CD4-positive, alpha-beta memory T cell (primary cell): Measurements from ENCODE around the gene NEMF. TPM values are rescaled to one million over a fixed set of nuclear protein-coding genes. Genes with fewer than 3 reads are reported as not detected.
A peak's percentile ranks its signal among the peaks of the same experiment; 100 is the strongest.

ENCODE experiments used
- CTCF ChIA-PET: fragments of 350-600 bp; sonication (Branson Sonifier 250); formaldehyde crosslinking; loops from one replicate; lab custom pipeline; 2021; ENCODE audit warnings: inconsistent platforms; ENCODE audit not compliant: partially characterized antibody; lab: Charles Lee
- POLR2A ChIA-PET: fragments of 350-600 bp; sonication (Branson Sonifier 250); formaldehyde crosslinking; loops from one replicate; lab custom pipeline; 2021; ENCODE audit not compliant: partially characterized antibody; lab: Charles Lee
- DNase-seq, 5 donors: peaks; one replicate each; pipeline versions ENCODE4 v3.0.0 to v3.0.0-alpha.2; 2020 to 2022; ENCODE audit warnings: mixed read lengths in 1 of 5
- H3K27ac ChIP-seq: one replicate; pipeline ENCODE4 v1.7.0; 2013; ENCODE audit warnings: low read depth, low read length
- H3K27me3 ChIP-seq: 2 replicates; pipeline ENCODE4 v1.7.0; 2013; ENCODE audit warnings: mild to moderate bottlenecking, low read length, moderate library complexity; ENCODE audit not compliant: insufficient read depth
- H3K36me3 ChIP-seq: 2 replicates; pipeline ENCODE4 v1.7.0; 2013; ENCODE audit warnings: mild to moderate bottlenecking, low read length, moderate library complexity; ENCODE audit not compliant: insufficient read depth
- H3K4me1 ChIP-seq: 2 replicates; pipeline ENCODE4 v1.7.0; 2013; ENCODE audit warnings: mild to moderate bottlenecking, low read length, moderate library complexity; ENCODE audit not compliant: insufficient read depth
- H3K4me3 ChIP-seq, 2 donors: one replicate each; pipeline ENCODE4 v1.7.0; 2013; ENCODE audit warnings: low read length in 2 of 2, mild to moderate bottlenecking in 1 of 2
- H3K9me3 ChIP-seq, 2 donors: one replicate each; pipeline ENCODE4 v1.7.0; 2013; ENCODE audit warnings: low read length in 2 of 2, control low read depth in 1 of 2; ENCODE audit not compliant: control insufficient read depth in 1 of 2
- H3K27ac Mint-ChIP-seq, 7 donors: one replicate each; pipeline ENCODE4 v1.8.0; 2020 to 2021; ENCODE audit warnings: mixed read lengths in 7 of 7, mild to moderate bottlenecking in 6 of 7, inconsistent platforms in 3 of 7, moderate library complexity in 3 of 7
- H3K27me3 Mint-ChIP-seq, 2 donors: one replicate each; pipeline ENCODE4 v1.8.0; 2020 to 2021; ENCODE audit warnings: mixed read lengths in 2 of 2
- H3K36me3 Mint-ChIP-seq, 2 donors: one replicate each; pipeline ENCODE4 v1.8.0; 2020 to 2021; ENCODE audit warnings: mixed read lengths in 2 of 2, inconsistent platforms in 1 of 2, mild to moderate bottlenecking in 1 of 2
- H3K4me1 Mint-ChIP-seq, 4 donors: one replicate each; pipeline ENCODE4 v1.8.0; 2020 to 2021; ENCODE audit warnings: mixed read lengths in 4 of 4, mild to moderate bottlenecking in 1 of 4
- H3K4me3 Mint-ChIP-seq, 8 donors: one replicate each; pipeline ENCODE4 v1.8.0; 2020 to 2021; ENCODE audit warnings: mixed read lengths in 8 of 8, mild to moderate bottlenecking in 7 of 8, moderate library complexity in 6 of 8, inconsistent platforms in 3 of 8
- H3K9me3 Mint-ChIP-seq, 8 donors: one replicate each; pipeline ENCODE4 v1.8.0; 2020 to 2021; ENCODE audit warnings: mixed read lengths in 8 of 8, mild to moderate bottlenecking in 5 of 8, inconsistent platforms in 3 of 8, moderate library complexity in 1 of 8
- intact Hi-C: fragments of 100-400 bp; cut with micrococcal nuclease; formaldehyde crosslinking; loops from one replicate; pipeline ENCODE4 v1.15.1; 2023
- polyA plus RNA-seq, 2 donors: library from polyadenylated mRNA; unstranded; fragments of 300-500 nt; fragmentation: Illumina TruSeq; gene quantifications; one replicate each; pipeline ENCODE4 v1.2.3, GENCODE V29; 2021
- total RNA-seq, 2 experiments: library from RNA; stranded (reverse); gene quantifications; one replicate each; pipeline ENCODE4 v1.2.3, GENCODE V29; 2021

NEMF gene
- total RNA-seq (100 to 1,000 TPM; 104 to 112 TPM), polyA plus RNA-seq (10 to 100 TPM; 20.4 to 51.6 TPM)

GRCh38 chr14:49852301-49853157 lies at the start of gene NEMF:
NEMF (minus strand) TSS chr14:49852788; CDS start chr14:49852753, 35 bp downstream.
- intact Hi-C loops = loop anchor here (1.0 to 5.0 kb wide), 8 partner anchors 10 to 680 kb away; partner anchors contain the start of genes DMAC2L, DNAAF2, KLHDC1 and KLHDC2
- H3K36me3 Mint-ChIP-seq = peaks cover 15 to 33% of the 10 kb centered on the region in 2 donors
- peaks cover 37% of the 10 kb centered on the region for H3K4me1 ChIP-seq
- H3K36me3 ChIP-seq = peaks cover 4% of the 10 kb centered on the region
- H3K27me3 Mint-ChIP-seq = no peaks in the 10 kb centered on the region
- H3K9me3 Mint-ChIP-seq = no peaks in the 10 kb centered on the region
- H3K4me1 Mint-ChIP-seq = peaks cover 21 to 53% (median 38%) of the 10 kb centered on the region in 4 donors
- ChIA-PET CTCF (interaction anchor here (0.8 to 13.1 kb wide), 60 partner anchors 10 to 942 kb away, joined by 3 to 277 read pairs (median 5); partner anchors contain the start of genes DNAAF2, KLHDC2, MAP4K5 and MGAT2), POLR2A (interaction anchor here (0.7 to 7.0 kb wide), 42 partner anchors 9 to 469 kb away, joined by 3 to 245 read pairs (median 4); partner anchors contain the start of genes ARF6, DMAC2L, DNAAF2 and KLHDC1)
- peak within 1 kb of the TSS; percentile 76 for H3K27ac ChIP-seq
- H3K4me3 ChIP-seq = peak within 1 kb of the TSS; percentile 83 to 93
- peak; percentile 75 to 84 (median 79) for DNase-seq
- H3K27ac Mint-ChIP-seq = peak within 1 kb of the TSS; percentile 88 to 99 (median 97)
- H3K4me3 Mint-ChIP-seq = peak within 1 kb of the TSS; percentile 91 to 98 (median 96)
- no peaks in the 10 kb centered on the region for H3K9me3 ChIP-seq
- no peaks in the 10 kb centered on the region for H3K27me3 ChIP-seq

GRCh38 chr14:49900973-49901372 lies 48.4 kb upstream of the NEMF start:
- Histone ChIP-seq H3K36me3 (no peaks in the 10 kb centered on the region), H3K4me1 (peaks cover 37% of the 10 kb centered on the region), H3K27ac (no peak overlapping the region), H3K9me3 (no peaks in the 10 kb centered on the region), H3K27me3 (no peaks in the 10 kb centered on the region), H3K4me3 (no peak overlapping the region)
- ChIA-PET POLR2A (interaction anchor here (2.2 to 2.4 kb wide), 2 partner anchors 98 to 100 kb away, joined by 9 to 14 read pairs; no protein-coding TSS in a partner anchor), CTCF (interaction anchor here (1.4 kb wide), 1 partner anchor 17 kb away, joined by 5 read pairs; no protein-coding TSS in a partner anchor)
- peaks cover 12 to 15% of the 10 kb centered on the region in 2 donors for H3K36me3 Mint-ChIP-seq
- peaks cover 23 to 43% (median 32%) of the 10 kb centered on the region in 4 donors for H3K4me1 Mint-ChIP-seq
- H3K4me3 Mint-ChIP-seq = peak overlapping the region in 1 of 8 donors; percentile 8
- intact Hi-C loops = no loop called here
- no peaks in the 10 kb centered on the region for H3K27me3 Mint-ChIP-seq
- peak overlapping the region in 3 of 7 donors; percentile 4 to 85 (median 12) for H3K27ac Mint-ChIP-seq
- no peak for DNase-seq
- H3K9me3 Mint-ChIP-seq = no peaks in the 10 kb centered on the region

GRCh38 chr14:49898485-49898884 lies 45.9 kb upstream of the NEMF start:
- no peak for DNase-seq
- Histone ChIP-seq H3K4me3 (peak overlapping the region; percentile 33 to 58), H3K9me3 (no peaks in the 10 kb centered on the region), H3K27ac (peak overlapping the region; percentile 98), H3K4me1 (peaks cover 42% of the 10 kb centered on the region), H3K27me3 (no peaks in the 10 kb centered on the region), H3K36me3 (peaks cover 20% of the 10 kb centered on the region)
- ChIA-PET POLR2A (interaction anchor here (0.7 to 2.4 kb wide), 16 partner anchors 36 to 218 kb away, joined by 3 to 14 read pairs (median 6); partner anchors contain the start of gene VCPKMT), CTCF (interaction anchor here (0.7 to 0.8 kb wide), 2 partner anchors 30 to 142 kb away, joined by 3 read pairs; no protein-coding TSS in a partner anchor)
- Mint-ChIP-seq H3K27me3 (no peaks in the 10 kb centered on the region), H3K4me3 (peak overlapping the region; percentile 65 to 99 (median 84)), H3K27ac (peak overlapping the region; percentile 85 to 97 (median 94)), H3K4me1 (peaks cover 23 to 62% (median 36%) of the 10 kb centered on the region in 4 donors), H3K9me3 (no peaks in the 10 kb centered on the region), H3K36me3 (peaks cover 36 to 37% of the 10 kb centered on the region in 2 donors)
- intact Hi-C loops = loop anchor here (1.0 kb wide), 1 partner anchor 9 kb away; no protein-coding TSS in a partner anchor

DNA sequence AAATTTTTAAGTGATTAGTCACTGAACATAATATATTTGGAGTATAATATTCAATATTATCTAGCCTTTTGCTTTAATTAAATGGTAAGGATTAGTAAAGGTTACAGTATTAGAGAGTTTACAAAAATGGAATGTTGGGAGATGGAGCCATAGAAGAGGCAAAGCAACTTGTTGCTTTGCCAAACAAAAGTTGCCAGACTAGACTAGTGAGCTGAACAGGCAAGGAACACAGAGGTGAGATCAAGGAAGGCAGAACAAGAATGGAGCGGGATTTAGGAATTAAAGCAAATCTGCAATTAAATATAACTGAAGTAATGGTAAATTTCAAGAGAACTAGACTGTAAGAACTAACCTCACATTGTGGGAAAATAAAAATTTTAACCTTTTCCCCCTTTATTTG lies 45.4 kb upstream of the NEMF start:
- Histone ChIP-seq H3K27ac (peak overlapping the region; percentile 98), H3K36me3 (peaks cover 20% of the 10 kb centered on the region), H3K27me3 (no peaks in the 10 kb centered on the region), H3K4me1 (peaks cover 42% of the 10 kb centered on the region), H3K4me3 (peak overlapping the region; percentile 33 to 58), H3K9me3 (no peaks in the 10 kb centered on the region)
- H3K27me3 Mint-ChIP-seq = no peaks in the 10 kb centered on the region
- H3K9me3 Mint-ChIP-seq = no peaks in the 10 kb centered on the region
- DNase-seq = no peak
- POLR2A ChIA-PET = interaction anchor here (0.7 to 1.4 kb wide), 8 partner anchors 36 to 164 kb away, joined by 3 to 9 read pairs (median 6); no protein-coding TSS in a partner anchor
- peaks cover 37 to 39% of the 10 kb centered on the region in 2 donors for H3K36me3 Mint-ChIP-seq
- CTCF ChIA-PET = interaction anchor here (0.6 to 1.0 kb wide), 4 partner anchors 18 to 164 kb away, joined by 3 read pairs; no protein-coding TSS in a partner anchor
- H3K27ac Mint-ChIP-seq = peak overlapping the region; percentile 85 to 97 (median 94)
- intact Hi-C loops = loop anchor here (1.0 kb wide), 1 partner anchor 9 kb away; no protein-coding TSS in a partner anchor
- peak overlapping the region; percentile 65 to 99 (median 84) for H3K4me3 Mint-ChIP-seq
- H3K4me1 Mint-ChIP-seq = peaks cover 21 to 62% (median 36%) of the 10 kb centered on the region in 4 donors

GRCh38 chr14:49897414-49897813 lies 44.8 kb upstream of the NEMF start:
- H3K27me3 ChIP-seq = no peaks in the 10 kb centered on the region
- peaks cover 37 to 40% of the 10 kb centered on the region in 2 donors for H3K36me3 Mint-ChIP-seq
- POLR2A ChIA-PET = interaction anchor here (1.0 to 1.4 kb wide), 7 partner anchors 35 to 165 kb away, joined by 3 to 9 read pairs (median 7); no protein-coding TSS in a partner anchor
- H3K27ac ChIP-seq = peak overlapping the region; percentile 98
- peak overlapping the region; percentile 78 to 99 (median 88) for H3K4me3 Mint-ChIP-seq
- no peaks in the 10 kb centered on the region for H3K27me3 Mint-ChIP-seq
- intact Hi-C loops = no loop called here
- H3K9me3 Mint-ChIP-seq = peaks cover 0 to 1% (median 0%) of the 10 kb centered on the region in 8 donors
- peaks cover 42% of the 10 kb centered on the region for H3K4me1 ChIP-seq
- H3K4me1 Mint-ChIP-seq = peaks cover 21 to 63% (median 36%) of the 10 kb centered on the region in 4 donors
- no peak for DNase-seq
- H3K36me3 ChIP-seq = peaks cover 20% of the 10 kb centered on the region
- CTCF ChIA-PET = interaction anchor here (0.6 to 1.0 kb wide), 5 partner anchors 18 to 164 kb away, joined by 3 read pairs; no protein-coding TSS in a partner anchor
- no peaks in the 10 kb centered on the region for H3K9me3 ChIP-seq
- peak overlapping the region; percentile 33 to 100 for H3K4me3 ChIP-seq
- peak overlapping the region; percentile 70 to 99 (median 93) for H3K27ac Mint-ChIP-seq

DNA sequence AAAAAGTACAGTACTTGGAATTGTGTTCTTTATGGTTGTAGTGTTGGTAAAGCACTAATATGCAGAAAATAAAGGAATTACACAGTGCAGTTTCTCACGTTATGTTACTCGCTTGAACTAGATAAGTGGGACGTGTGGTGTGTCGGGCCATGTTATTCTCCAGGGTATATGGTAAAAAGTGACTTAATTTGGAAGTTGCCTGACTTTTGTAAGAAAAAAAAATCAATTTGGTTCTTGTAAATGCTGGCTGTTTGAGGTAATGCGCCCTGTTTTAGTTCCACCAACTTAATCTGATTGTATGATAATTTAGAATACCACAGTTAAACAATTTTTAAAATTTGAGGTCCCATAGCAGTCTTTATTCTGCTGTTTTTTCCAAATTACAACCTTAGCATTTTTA lies 44.4 kb upstream of the NEMF start:
- peak overlapping the region; percentile 70 to 99 (median 91) for H3K27ac Mint-ChIP-seq
- peaks cover 20 to 63% (median 35%) of the 10 kb centered on the region in 4 donors for H3K4me1 Mint-ChIP-seq
- Histone ChIP-seq H3K36me3 (peaks cover 20% of the 10 kb centered on the region), H3K9me3 (no peaks in the 10 kb centered on the region), H3K4me1 (peaks cover 45% of the 10 kb centered on the region), H3K27me3 (no peaks in the 10 kb centered on the region), H3K27ac (peak overlapping the region; percentile 98), H3K4me3 (peak overlapping the region in 1 of 2 donors; percentile 100)
- intact Hi-C loops = no loop called here
- ChIA-PET POLR2A (interaction anchor here (1.3 to 1.4 kb wide), 4 partner anchors 35 to 165 kb away, joined by 7 to 9 read pairs (median 8); no protein-coding TSS in a partner anchor), CTCF (interaction anchor here (0.6 to 1.0 kb wide), 4 partner anchors 17 to 80 kb away, joined by 3 read pairs; no protein-coding TSS in a partner anchor)
- peaks cover 0 to 1% (median 0%) of the 10 kb centered on the region in 8 donors for H3K9me3 Mint-ChIP-seq
- H3K36me3 Mint-ChIP-seq = peaks cover 40 to 44% of the 10 kb centered on the region in 2 donors
- peak overlapping the region; percentile 78 to 99 (median 88) for H3K4me3 Mint-ChIP-seq
- DNase-seq = no peak
- no peaks in the 10 kb centered on the region for H3K27me3 Mint-ChIP-seq
